ENCODE measurements around the gene GCNA. TPM values are rescaled to one million over a fixed set of nuclear protein-coding genes. Genes with fewer than 3 reads are reported as not detected.

Gene GCNA
- polyA plus RNA-seq, 1 donor (not counting 4 experiments of a cell fraction or from before 2014, with no cell fraction given) = 1.2 TPM

DNA sequence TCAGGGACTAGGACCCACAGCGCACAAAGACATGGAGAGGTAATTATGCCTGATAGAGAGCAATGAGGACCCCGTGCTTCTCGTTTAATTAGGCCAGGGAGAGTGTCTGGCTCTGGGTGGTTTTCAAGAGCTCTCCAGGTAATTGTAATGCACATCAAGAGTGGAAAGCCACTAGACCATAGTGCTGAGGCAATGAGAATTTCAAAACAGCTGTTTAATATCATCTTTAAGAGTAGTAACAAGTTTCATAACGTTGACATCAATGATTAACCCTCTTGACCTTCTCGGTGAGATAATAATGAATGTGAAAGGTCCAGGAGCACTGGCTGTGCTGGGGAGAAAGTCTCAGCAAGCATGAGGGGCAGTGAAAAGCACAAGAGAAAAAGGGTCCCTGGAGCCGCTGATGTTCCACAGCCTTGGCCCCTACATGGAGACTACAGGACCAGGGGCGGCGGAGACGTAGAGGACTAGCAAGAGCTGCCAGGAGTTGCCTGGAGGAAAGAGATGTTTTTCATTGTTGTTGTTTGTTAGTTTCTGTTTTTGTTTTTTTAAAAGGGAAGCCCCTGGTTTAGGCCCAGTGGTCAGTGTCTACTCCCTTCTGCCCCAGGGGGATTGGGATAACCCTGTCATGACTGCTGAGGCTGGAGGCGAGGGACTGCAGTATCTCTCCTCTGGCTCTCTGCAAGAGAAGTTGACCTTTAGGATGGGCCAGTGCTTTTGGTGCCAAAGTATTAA, 54.9 kb downstream of the GCNA start:
- DNase-seq (ENCODE audit: low read depth, low spot score) = no peak
- Histone ChIP-seq H4K20me1 (ENCODE audit: control insufficient read depth, extremely low read depth, insufficient read depth, low read length) (no peaks in the 10 kb centered on the region), H3K36me3 (ENCODE audit: control insufficient read depth in 2 of 2, extremely low read depth in 1 of 2, insufficient read depth in 2 of 2, low read length in 2 of 2) (no peaks in the 10 kb centered on the region), H3K4me1 (ENCODE audit: control insufficient read depth, extremely low read depth, insufficient read depth, low read length) (peaks cover 5% of the 10 kb centered on the region), H3K27me3 (ENCODE audit: control insufficient read depth, extremely low read depth, insufficient read depth, low read length) (no peaks in the 10 kb centered on the region), H3K79me2 (ENCODE audit: control insufficient read depth, insufficient read depth, low read length) (no peaks in the 10 kb centered on the region), H3K4me3 (ENCODE audit: control insufficient read depth in 2 of 3, extremely low read depth in 1 of 3, insufficient read depth in 2 of 3, low read depth in 1 of 3, low read length in 3 of 3) (no peak overlapping the region), H3K9me1 (ENCODE audit: control insufficient read depth, extremely low read depth, insufficient read depth, low read length) (no peaks in the 10 kb centered on the region), H2AFZ (ENCODE audit: control insufficient read depth, low read length) (no peak overlapping the region), H3K9me3 (ENCODE audit: control insufficient read depth, low read depth, low read length) (no peaks in the 10 kb centered on the region), H3K4me2 (ENCODE audit: control insufficient read depth, extremely low read depth, insufficient read depth, low read depth, low read length) (no peak overlapping the region), H3K27ac (ENCODE audit: control insufficient read depth, insufficient read depth, low read length) (no peak overlapping the region), H3K9ac (ENCODE audit: control insufficient read depth, extremely low read depth, insufficient read depth, low read length) (no peak overlapping the region)
- dilution Hi-C loops (cut with MboI; ENCODE audit: extremely low pct_ligation_motif_present, low sequenced_read_pairs) = no loop called here
- no peak for FAIRE-seq
- TF ChIP-seq EZH2 (IDR thresholded peaks at IDR 0.05; ENCODE audit: low read length) = no peak
- TF ChIP-seq, protein P1, sequence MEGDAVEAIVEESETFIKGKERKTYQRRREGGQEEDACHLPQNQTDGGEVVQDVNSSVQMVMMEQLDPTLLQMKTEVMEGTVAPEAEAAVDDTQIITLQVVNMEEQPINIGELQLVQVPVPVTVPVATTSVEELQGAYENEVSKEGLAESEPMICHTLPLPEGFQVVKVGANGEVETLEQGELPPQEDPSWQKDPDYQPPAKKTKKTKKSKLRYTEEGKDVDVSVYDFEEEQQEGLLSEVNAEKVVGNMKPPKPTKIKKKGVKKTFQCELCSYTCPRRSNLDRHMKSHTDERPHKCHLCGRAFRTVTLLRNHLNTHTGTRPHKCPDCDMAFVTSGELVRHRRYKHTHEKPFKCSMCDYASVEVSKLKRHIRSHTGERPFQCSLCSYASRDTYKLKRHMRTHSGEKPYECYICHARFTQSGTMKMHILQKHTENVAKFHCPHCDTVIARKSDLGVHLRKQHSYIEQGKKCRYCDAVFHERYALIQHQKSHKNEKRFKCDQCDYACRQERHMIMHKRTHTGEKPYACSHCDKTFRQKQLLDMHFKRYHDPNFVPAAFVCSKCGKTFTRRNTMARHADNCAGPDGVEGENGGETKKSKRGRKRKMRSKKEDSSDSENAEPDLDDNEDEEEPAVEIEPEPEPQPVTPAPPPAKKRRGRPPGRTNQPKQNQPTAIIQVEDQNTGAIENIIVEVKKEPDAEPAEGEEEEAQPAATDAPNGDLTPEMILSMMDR (optimal IDR thresholded peaks at IDR 0.05 in 1 of 3, IDR thresholded peaks at IDR 0.05 in 1 of 3, conservative IDR thresholded peaks at IDR 0.05 in 1 of 3; ENCODE audit: extremely low read depth in 1 of 3, insufficient read depth in 2 of 3, low read length in 3 of 3) = no peak

DNA sequence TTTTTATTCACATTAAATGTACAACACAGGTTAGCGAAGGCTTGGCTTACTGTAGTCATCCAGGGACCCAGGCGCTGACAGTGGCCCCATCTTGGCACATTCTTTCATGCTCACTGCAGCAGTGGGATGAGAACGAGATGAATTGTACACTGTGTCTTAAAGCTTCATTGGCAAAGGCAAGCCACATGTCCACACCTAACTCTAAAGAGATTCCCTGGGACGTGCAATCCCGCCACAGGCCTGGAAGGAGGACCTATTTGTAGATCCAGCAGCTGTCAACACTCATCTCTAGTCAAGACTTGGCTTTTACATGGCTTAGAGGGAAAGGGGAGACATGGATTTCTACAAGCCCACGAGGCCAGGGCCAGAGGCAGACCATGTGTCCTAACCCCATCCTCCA, 56.1 kb downstream of the GCNA start:
- H3K79me2 ChIP-seq (ENCODE audit: control insufficient read depth, insufficient read depth, low read length) = no peaks in the 10 kb centered on the region
- FAIRE-seq = no peak
- H3K9ac ChIP-seq (ENCODE audit: control insufficient read depth, extremely low read depth, insufficient read depth, low read length) = no peak overlapping the region
- DNase-seq (ENCODE audit: low read depth, low spot score) = no peak
- H3K9me3 ChIP-seq (ENCODE audit: control insufficient read depth, low read depth, low read length) = no peaks in the 10 kb centered on the region
- H2AFZ ChIP-seq (ENCODE audit: control insufficient read depth, low read length) = no peak overlapping the region
- H3K27me3 ChIP-seq (ENCODE audit: control insufficient read depth, extremely low read depth, insufficient read depth, low read length) = no peaks in the 10 kb centered on the region
- peaks cover 6% of the 10 kb centered on the region for H3K4me1 ChIP-seq (ENCODE audit: control insufficient read depth, extremely low read depth, insufficient read depth, low read length)
- no peaks in the 10 kb centered on the region for H3K36me3 ChIP-seq (ENCODE audit: control insufficient read depth in 2 of 2, extremely low read depth in 1 of 2, insufficient read depth in 2 of 2, low read length in 2 of 2)
- H3K9me1 ChIP-seq (ENCODE audit: control insufficient read depth, extremely low read depth, insufficient read depth, low read length) = no peaks in the 10 kb centered on the region
- dilution Hi-C loops (cut with MboI; ENCODE audit: extremely low pct_ligation_motif_present, low sequenced_read_pairs) = no loop called here
- H3K4me2 ChIP-seq (ENCODE audit: control insufficient read depth, extremely low read depth, insufficient read depth, low read depth, low read length) = no peak overlapping the region
- no peaks in the 10 kb centered on the region for H4K20me1 ChIP-seq (ENCODE audit: control insufficient read depth, extremely low read depth, insufficient read depth, low read length)
- H3K27ac ChIP-seq (ENCODE audit: control insufficient read depth, insufficient read depth, low read length) = no peak overlapping the region
- TF ChIP-seq EZH2 (IDR thresholded peaks at IDR 0.05; ENCODE audit: low read length) = no peak
- TF ChIP-seq, protein P1 (optimal IDR thresholded peaks at IDR 0.05 in 1 of 3, IDR thresholded peaks at IDR 0.05 in 1 of 3, conservative IDR thresholded peaks at IDR 0.05 in 1 of 3; ENCODE audit: extremely low read depth in 1 of 3, insufficient read depth in 2 of 3, low read length in 3 of 3) = no peak
- H3K4me3 ChIP-seq (ENCODE audit: control insufficient read depth in 2 of 3, extremely low read depth in 1 of 3, insufficient read depth in 2 of 3, low read depth in 1 of 3, low read length in 3 of 3) = no peak overlapping the region

All from keratinocyte (primary cell).